ENCODE measurements around the gene RMND1. TPM values are rescaled to one million over a fixed set of nuclear protein-coding genes. Genes with fewer than 3 reads are reported as not detected.

The RMND1 gene
- total and polyA plus RNA-seq, 2 of the 13 experiments (the other 11 are each of a cell fraction or from before 2014, with no cell fraction given) = 34.0 to 72.5 TPM

DNA sequence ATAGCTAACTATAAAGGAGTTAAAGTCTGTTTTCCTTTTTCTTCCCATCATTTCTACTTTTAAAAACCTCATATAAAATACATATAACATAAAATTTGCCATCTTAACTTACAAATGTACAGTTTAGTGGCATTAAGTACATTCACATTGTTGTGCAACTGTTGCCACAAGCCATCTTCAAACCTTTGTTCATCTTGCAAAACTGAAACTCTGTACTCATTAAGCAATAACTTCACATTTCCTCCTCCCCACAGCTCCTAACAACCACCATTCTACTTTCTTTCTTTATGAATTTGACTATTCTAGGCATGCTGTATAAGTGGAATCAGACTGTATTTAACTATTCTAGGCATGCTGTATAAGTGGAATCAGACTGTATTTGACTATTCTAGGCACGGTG, 46.4 kb upstream of the RMND1 start (continued):
- TF ChIP-seq, protein P1, sequence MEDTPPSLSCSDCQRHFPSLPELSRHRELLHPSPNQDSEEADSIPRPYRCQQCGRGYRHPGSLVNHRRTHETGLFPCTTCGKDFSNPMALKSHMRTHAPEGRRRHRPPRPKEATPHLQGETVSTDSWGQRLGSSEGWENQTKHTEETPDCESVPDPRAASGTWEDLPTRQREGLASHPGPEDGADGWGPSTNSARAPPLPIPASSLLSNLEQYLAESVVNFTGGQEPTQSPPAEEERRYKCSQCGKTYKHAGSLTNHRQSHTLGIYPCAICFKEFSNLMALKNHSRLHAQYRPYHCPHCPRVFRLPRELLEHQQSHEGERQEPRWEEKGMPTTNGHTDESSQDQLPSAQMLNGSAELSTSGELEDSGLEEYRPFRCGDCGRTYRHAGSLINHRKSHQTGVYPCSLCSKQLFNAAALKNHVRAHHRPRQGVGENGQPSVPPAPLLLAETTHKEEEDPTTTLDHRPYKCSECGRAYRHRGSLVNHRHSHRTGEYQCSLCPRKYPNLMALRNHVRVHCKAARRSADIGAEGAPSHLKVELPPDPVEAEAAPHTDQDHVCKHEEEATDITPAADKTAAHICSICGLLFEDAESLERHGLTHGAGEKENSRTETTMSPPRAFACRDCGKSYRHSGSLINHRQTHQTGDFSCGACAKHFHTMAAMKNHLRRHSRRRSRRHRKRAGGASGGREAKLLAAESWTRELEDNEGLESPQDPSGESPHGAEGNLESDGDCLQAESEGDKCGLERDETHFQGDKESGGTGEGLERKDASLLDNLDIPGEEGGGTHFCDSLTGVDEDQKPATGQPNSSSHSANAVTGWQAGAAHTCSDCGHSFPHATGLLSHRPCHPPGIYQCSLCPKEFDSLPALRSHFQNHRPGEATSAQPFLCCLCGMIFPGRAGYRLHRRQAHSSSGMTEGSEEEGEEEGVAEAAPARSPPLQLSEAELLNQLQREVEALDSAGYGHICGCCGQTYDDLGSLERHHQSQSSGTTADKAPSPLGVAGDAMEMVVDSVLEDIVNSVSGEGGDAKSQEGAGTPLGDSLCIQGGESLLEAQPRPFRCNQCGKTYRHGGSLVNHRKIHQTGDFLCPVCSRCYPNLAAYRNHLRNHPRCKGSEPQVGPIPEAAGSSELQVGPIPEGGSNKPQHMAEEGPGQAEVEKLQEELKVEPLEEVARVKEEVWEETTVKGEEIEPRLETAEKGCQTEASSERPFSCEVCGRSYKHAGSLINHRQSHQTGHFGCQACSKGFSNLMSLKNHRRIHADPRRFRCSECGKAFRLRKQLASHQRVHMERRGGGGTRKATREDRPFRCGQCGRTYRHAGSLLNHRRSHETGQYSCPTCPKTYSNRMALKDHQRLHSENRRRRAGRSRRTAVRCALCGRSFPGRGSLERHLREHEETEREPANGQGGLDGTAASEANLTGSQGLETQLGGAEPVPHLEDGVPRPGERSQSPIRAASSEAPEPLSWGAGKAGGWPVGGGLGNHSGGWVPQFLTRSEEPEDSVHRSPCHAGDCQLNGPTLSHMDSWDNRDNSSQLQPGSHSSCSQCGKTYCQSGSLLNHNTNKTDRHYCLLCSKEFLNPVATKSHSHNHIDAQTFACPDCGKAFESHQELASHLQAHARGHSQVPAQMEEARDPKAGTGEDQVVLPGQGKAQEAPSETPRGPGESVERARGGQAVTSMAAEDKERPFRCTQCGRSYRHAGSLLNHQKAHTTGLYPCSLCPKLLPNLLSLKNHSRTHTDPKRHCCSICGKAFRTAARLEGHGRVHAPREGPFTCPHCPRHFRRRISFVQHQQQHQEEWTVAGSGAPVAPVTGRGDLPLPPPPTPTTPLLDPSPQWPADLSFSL (CRISPR knock-in tag; IDR thresholded peaks at IDR 0.05) = no peak
- TF ChIP-seq, protein P2, sequence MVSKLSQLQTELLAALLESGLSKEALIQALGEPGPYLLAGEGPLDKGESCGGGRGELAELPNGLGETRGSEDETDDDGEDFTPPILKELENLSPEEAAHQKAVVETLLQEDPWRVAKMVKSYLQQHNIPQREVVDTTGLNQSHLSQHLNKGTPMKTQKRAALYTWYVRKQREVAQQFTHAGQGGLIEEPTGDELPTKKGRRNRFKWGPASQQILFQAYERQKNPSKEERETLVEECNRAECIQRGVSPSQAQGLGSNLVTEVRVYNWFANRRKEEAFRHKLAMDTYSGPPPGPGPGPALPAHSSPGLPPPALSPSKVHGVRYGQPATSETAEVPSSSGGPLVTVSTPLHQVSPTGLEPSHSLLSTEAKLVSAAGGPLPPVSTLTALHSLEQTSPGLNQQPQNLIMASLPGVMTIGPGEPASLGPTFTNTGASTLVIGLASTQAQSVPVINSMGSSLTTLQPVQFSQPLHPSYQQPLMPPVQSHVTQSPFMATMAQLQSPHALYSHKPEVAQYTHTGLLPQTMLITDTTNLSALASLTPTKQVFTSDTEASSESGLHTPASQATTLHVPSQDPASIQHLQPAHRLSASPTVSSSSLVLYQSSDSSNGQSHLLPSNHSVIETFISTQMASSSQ (IDR thresholded peaks at IDR 0.05; ENCODE audit: low read depth) = 0 out of 2 replicates have a peak, but pooled peaks have one; percentile 38
- TF ChIP-seq, protein P2 (CRISPR knock-in tag; IDR thresholded peaks at IDR 0.05; ENCODE audit: borderline replicate concordance) = no peak
- no peak for TF ChIP-seq ZNF775 (CRISPR knock-in tag; IDR thresholded peaks at IDR 0.05; ENCODE audit: borderline replicate concordance)
- TF ChIP-seq, protein P3, sequence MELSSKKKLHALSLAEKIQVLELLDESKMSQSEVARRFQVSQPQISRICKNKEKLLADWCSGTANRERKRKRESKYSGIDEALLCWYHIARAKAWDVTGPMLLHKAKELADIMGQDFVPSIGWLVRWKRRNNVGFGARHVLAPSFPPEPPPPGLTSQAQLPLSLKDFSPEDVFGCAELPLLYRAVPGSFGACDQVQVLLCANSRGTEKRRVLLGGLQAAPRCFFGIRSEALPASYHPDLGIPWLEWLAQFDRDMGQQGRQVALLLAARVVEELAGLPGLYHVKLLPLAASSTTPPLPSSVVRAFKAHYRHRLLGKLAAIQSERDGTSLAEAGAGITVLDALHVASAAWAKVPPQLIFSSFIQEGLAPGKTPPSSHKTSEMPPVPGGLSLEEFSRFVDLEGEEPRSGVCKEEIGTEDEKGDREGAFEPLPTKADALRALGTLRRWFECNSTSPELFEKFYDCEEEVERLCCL (CRISPR knock-in tag; IDR thresholded peaks at IDR 0.05; ENCODE audit: borderline replicate concordance) = no peak
- TF ChIP-seq, protein P4, sequence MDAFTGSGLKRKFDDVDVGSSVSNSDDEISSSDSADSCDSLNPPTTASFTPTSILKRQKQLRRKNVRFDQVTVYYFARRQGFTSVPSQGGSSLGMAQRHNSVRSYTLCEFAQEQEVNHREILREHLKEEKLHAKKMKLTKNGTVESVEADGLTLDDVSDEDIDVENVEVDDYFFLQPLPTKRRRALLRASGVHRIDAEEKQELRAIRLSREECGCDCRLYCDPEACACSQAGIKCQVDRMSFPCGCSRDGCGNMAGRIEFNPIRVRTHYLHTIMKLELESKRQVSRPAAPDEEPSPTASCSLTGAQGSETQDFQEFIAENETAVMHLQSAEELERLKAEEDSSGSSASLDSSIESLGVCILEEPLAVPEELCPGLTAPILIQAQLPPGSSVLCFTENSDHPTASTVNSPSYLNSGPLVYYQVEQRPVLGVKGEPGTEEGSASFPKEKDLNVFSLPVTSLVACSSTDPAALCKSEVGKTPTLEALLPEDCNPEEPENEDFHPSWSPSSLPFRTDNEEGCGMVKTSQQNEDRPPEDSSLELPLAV (CRISPR knock-in tag; conservative IDR thresholded peaks at IDR 0.05; ENCODE audit: low read depth) = no peak
- TF ChIP-seq CENPX (CRISPR knock-in tag; IDR thresholded peaks at IDR 0.05) = no peak
- TF ChIP-seq AHR (CRISPR knock-in tag; IDR thresholded peaks at IDR 0.05) = no peak
- TF ChIP-seq ZNF674 (CRISPR knock-in tag; IDR thresholded peaks at IDR 0.05; ENCODE audit: low read depth) = no peak
- peak; percentile 86 for TF ChIP-seq HMG20A (CRISPR knock-in tag; IDR thresholded peaks at IDR 0.05; ENCODE audit: borderline replicate concordance)
- TF ChIP-seq ZNF354B (CRISPR knock-in tag; IDR thresholded peaks at IDR 0.05) = no peak
- TF ChIP-seq, protein P5, sequence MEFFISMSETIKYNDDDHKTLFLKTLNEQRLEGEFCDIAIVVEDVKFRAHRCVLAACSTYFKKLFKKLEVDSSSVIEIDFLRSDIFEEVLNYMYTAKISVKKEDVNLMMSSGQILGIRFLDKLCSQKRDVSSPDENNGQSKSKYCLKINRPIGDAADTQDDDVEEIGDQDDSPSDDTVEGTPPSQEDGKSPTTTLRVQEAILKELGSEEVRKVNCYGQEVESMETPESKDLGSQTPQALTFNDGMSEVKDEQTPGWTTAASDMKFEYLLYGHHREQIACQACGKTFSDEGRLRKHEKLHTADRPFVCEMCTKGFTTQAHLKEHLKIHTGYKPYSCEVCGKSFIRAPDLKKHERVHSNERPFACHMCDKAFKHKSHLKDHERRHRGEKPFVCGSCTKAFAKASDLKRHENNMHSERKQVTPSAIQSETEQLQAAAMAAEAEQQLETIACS (CRISPR knock-in tag; IDR thresholded peaks at IDR 0.05) = no peak
- no peak for TF ChIP-seq NKX3-1 (CRISPR knock-in tag; IDR thresholded peaks at IDR 0.05)
- no peak for TF ChIP-seq ZNF616 (CRISPR knock-in tag; IDR thresholded peaks at IDR 0.05; ENCODE audit: low read depth)
- peak; percentile 56; the same call in 1 of the 2 replicates for TF ChIP-seq SAP130 (CRISPR knock-in tag; IDR thresholded peaks at IDR 0.05; ENCODE audit: low read depth)

Measured in HepG2 (cell line).